K562 (cell line): ENCODE results near the gene EPB41L4A. TPM values are rescaled to one million over a fixed set of nuclear protein-coding genes. Genes with fewer than 3 reads are reported as not detected.

ENCODE experiments used
- CTCF ChIP-seq, 3 experiments: IDR thresholded peaks in 2 of 3; conservative IDR thresholded peaks in 1 of 3; 2 replicates each; pipeline ENCODE4 v1.5.1; 2011 to 2012; ENCODE audit warnings: low read length in 3 of 3, mild to moderate bottlenecking in 3 of 3, control low read depth in 2 of 3, improper control_type of control experiment in 1 of 3, inconsistent platforms in 1 of 3, low read depth in 1 of 3, mixed read lengths in 1 of 3, moderate library complexity in 1 of 3; ENCODE audit not compliant: insufficient read depth in 2 of 3
- FOS ChIP-seq: IDR thresholded peaks from 3 replicates; pipeline ENCODE4 v1.6.1; 2011; ENCODE audit not compliant: insufficient read length; ENCODE audit errors: extremely low read depth
- GABPB1 ChIP-seq: sonication (generic); formaldehyde crosslinking; IDR thresholded peaks from 2 replicates; pipeline ENCODE4 v1.8.0; 2022; ENCODE audit warnings: mild to moderate bottlenecking, missing genetic modification reagents
- HMBOX1 ChIP-seq: sonication (generic); IDR thresholded peaks from 2 replicates; pipeline ENCODE4 v1.6.1; 2016
- L3MBTL2 ChIP-seq: fragments of 450-650 bp; IDR thresholded peaks from 2 replicates; pipeline ENCODE4 v1.6.1; 2016; ENCODE audit warnings: mild to moderate bottlenecking, moderate library complexity
- LCOR ChIP-seq: sonication (generic); formaldehyde crosslinking; IDR thresholded peaks from 2 replicates; pipeline ENCODE4 v1.8.0; 2022; ENCODE audit warnings: mild to moderate bottlenecking, missing genetic modification reagents
- MIER1 ChIP-seq: fragments of 450-650 bp; IDR thresholded peaks from 2 replicates; pipeline ENCODE4 v1.6.1; 2016; ENCODE audit warnings: antibody characterized with exemption, mild to moderate bottlenecking, low read depth
- MLLT1 ChIP-seq, 2 experiments: fragments of 450-650 bp; IDR thresholded peaks; 2 replicates each; pipeline ENCODE4 v1.6.1; 2016
- PHF8 ChIP-seq: fragments of 200-600 bp; sonication (generic); IDR thresholded peaks from 2 replicates; pipeline ENCODE4 v1.6.1; 2012; ENCODE audit warnings: mixed run types, mild to moderate bottlenecking, inconsistent platforms, low read length, moderate library complexity, borderline replicate concordance
- SAP30 ChIP-seq: fragments of 200-600 bp; sonication (generic); IDR thresholded peaks from 2 replicates; pipeline ENCODE4 v1.6.1; 2012; ENCODE audit warnings: borderline replicate concordance, low read depth, mild to moderate bottlenecking, moderate library complexity, low read length, control low read depth, inconsistent platforms; ENCODE audit not compliant: insufficient read depth, poor library complexity, severe bottlenecking
- TCF7L2 ChIP-seq: fragments of 150-350 bp; IDR thresholded peaks from 2 replicates; pipeline ENCODE4 v1.6.1; 2016; ENCODE audit warnings: low read depth, mild to moderate bottlenecking, low read length, moderate library complexity
- TEAD4 ChIP-seq, 2 experiments: sonication (generic) in 1 of 2; formaldehyde crosslinking in 1 of 2; IDR thresholded peaks; 2 replicates each; pipeline versions ENCODE4 v1.6.1 to v1.8.0; 2012 to 2022; ENCODE audit warnings: borderline replicate concordance in 1 of 2, inconsistent platforms in 1 of 2, low read length in 1 of 2, mild to moderate bottlenecking in 1 of 2, missing genetic modification reagents in 1 of 2
- TFAP4 ChIP-seq: sonication (generic); formaldehyde crosslinking; IDR thresholded peaks from 2 replicates; pipeline ENCODE4 v1.8.0; 2022; ENCODE audit warnings: missing genetic modification reagents, mild to moderate bottlenecking, moderate library complexity, borderline replicate concordance
- YY1 ChIP-seq, 3 experiments: IDR thresholded peaks; 2 replicates each; pipeline ENCODE4 v1.6.1; 2011; ENCODE audit warnings: low read length in 2 of 3, mild to moderate bottlenecking in 2 of 3, moderate library complexity in 2 of 3, borderline replicate concordance in 1 of 3, control low read depth in 1 of 3, low read depth in 1 of 3; ENCODE audit not compliant: insufficient read depth in 3 of 3, insufficient replicate concordance in 2 of 3, control insufficient read depth in 1 of 3, insufficient read length in 1 of 3; ENCODE audit errors: extremely low read depth in 1 of 3
- ZNF184 ChIP-seq: sonication (generic); formaldehyde crosslinking; IDR thresholded peaks from 2 replicates; pipeline ENCODE4 v1.5.0; 2020; ENCODE audit warnings: missing genetic modification reagents
- ZNF445 ChIP-seq: fragments of 250-450 bp; sonication (Bioruptor Pico); IDR thresholded peaks from 2 replicates; pipeline ENCODE4 v1.4.0; 2020; ENCODE audit warnings: low read depth, mild to moderate bottlenecking, moderate library complexity
- ZNF512 ChIP-seq: IDR thresholded peaks from 2 replicates; pipeline ENCODE4 v1.6.1; 2016; ENCODE audit warnings: missing genetic modification characterization, missing compliant biosample characterization
- ZNF57 ChIP-seq: fragments of 450-650 bp; formaldehyde crosslinking; IDR thresholded peaks from 2 replicates; pipeline ENCODE4 v1.4.0; 2020; ENCODE audit warnings: mild to moderate bottlenecking, moderate library complexity
- polyA plus RNA-seq, 8 experiments: library from polyadenylated mRNA; depleted of rRNA in 4 of 8; stranded (reverse) in 5 of 8; unstranded in 3 of 8; fragments of >200 nt; fragmentation: Nextera tagmentation in 2 of 8; fragmentation: Illumina TruSeq in 1 of 8; extraction: Ambion mirVana in 2 of 8; extraction: Trizol in 1 of 8; gene quantifications; 2 replicates each; pipeline versions ENCODE4 v1.2.1 to v1.2.3, GENCODE V29; 2011 to 2014; ENCODE audit warnings: inconsistent platforms in 1 of 8, missing spikeins in 1 of 8
- total RNA-seq, 7 experiments: library from RNA; depleted of rRNA in 6 of 7; stranded (reverse); fragments of >200 nt in 6 of 7; fragmentation: Illumina TruSeq in 2 of 7; extraction: Trizol in 2 of 7; gene quantifications; 2 replicates each; pipeline versions ENCODE4 v1.2.1 to v1.2.3, GENCODE V29; 2011 to 2021; ENCODE audit warnings: low replicate concordance in 1 of 7

The EPB41L4A gene
- total and polyA plus RNA-seq, 9 of the 15 experiments (the other 6 are each of a cell fraction or from before 2014, with no cell fraction given) = 0.04 to 0.35 (median 0.12) TPM; not detected in 3

GRCh38 chr5:112419986-112420864 lies 1.1 kb upstream of the EPB41L4A start (continued):
- TF ChIP-seq MLLT1 (IDR thresholded peaks at IDR 0.05) (no peak), GABPB1 (CRISPR knock-in tag) (peak; percentile 50; the same call in 1 of the 2 replicates), ZNF445 (CRISPR knock-in tag) (no peak), ZNF184 (CRISPR knock-in tag) (no peak), TCF7L2 (no peak), MIER1 (no peak), TFAP4 (CRISPR knock-in tag) (peak; percentile 82), LCOR (peak; percentile 69; the same call in 1 of the 2 replicates), L3MBTL2 (0 out of 2 replicates have a peak, but pooled peaks have one; percentile 18), CTCF (IDR thresholded peaks at IDR 0.05 in 2 of 3, conservative IDR thresholded peaks at IDR 0.05 in 1 of 3; ENCODE audit: insufficient read depth in 2 of 3, low read depth in 1 of 3, low read length in 3 of 3) (peak; percentile 80 to 95 (median 84)), HMBOX1 (no peak), FOS (no peak), TEAD4 (IDR thresholded peaks at IDR 0.05; ENCODE audit: low read length) (no peak), TEAD4 (CRISPR knock-in tag; IDR thresholded peaks at IDR 0.05; ENCODE audit: borderline replicate concordance) (peak; percentile 68; the same call in 1 of the 2 replicates), YY1 (IDR thresholded peaks at IDR 0.05; ENCODE audit: borderline replicate concordance in 1 of 3, control insufficient read depth in 1 of 3, extremely low read depth in 1 of 3, insufficient read depth in 3 of 3, insufficient read length in 1 of 3, insufficient replicate concordance in 2 of 3, low read depth in 1 of 3, low read length in 2 of 3) (no peak), ZNF57 (CRISPR knock-in tag) (no peak), ZNF512 (no peak), PHF8 (peak; percentile 28; the same call in 1 of the 2 replicates), SAP30 (peak; percentile 49)
